Panc1 (cell line): ENCODE data around the gene TMEM267.

Source experiments
- POLR2AphosphoS5 ChIP-seq: IDR thresholded peaks from 2 replicates; pipeline ENCODE4 v1.6.1; 2012; ENCODE audit warnings: mild to moderate bottlenecking, low read depth, low read length, moderate library complexity
- SIN3A ChIP-seq: IDR thresholded peaks from 2 replicates; pipeline ENCODE4 v1.6.1; 2012; ENCODE audit warnings: low read depth, mild to moderate bottlenecking, low read length, moderate library complexity, borderline replicate concordance; ENCODE audit not compliant: insufficient read depth
- TCF7L2 ChIP-seq: IDR thresholded peaks from 2 replicates; pipeline ENCODE4 v1.6.1; 2011; ENCODE audit warnings: mild to moderate bottlenecking, low read depth, low read length, inconsistent platforms
- TF ChIP-seq, protein P1 (sequence below): fragments of 450-650 bp; IDR thresholded peaks from 2 replicates; pipeline ENCODE4 v1.5.1; 2017; ENCODE audit warnings: mild to moderate bottlenecking
- TF ChIP-seq, protein P2 (sequence below), 2 experiments: IDR thresholded peaks; 2 replicates each; pipeline ENCODE4 v1.6.1; 2011 to 2012; ENCODE audit warnings: low read depth in 2 of 2, control low read depth in 1 of 2, low read length in 1 of 2, mild to moderate bottlenecking in 1 of 2, moderate library complexity in 1 of 2; ENCODE audit not compliant: insufficient read depth in 1 of 2

DNA sequence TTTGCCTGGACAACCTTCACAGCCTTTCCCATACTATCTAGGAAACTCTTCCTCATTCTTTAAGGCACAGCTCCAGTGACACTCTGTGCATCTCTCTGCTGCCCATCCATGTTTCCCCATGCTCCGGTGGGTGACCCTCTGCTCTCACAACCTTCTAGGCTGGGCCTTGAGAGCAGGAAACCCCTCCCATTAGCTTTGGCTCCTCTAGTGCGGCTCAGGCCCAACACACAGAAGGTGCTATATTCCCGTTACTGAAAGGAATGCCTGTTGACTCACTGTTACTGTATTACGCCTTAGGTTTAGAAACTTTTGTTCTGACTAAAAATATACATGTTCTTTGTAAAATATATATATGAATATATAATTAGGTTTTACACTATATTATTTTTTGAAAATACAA lies 63.4 kb downstream of the TMEM267 start:
- TF ChIP-seq, protein P1, sequence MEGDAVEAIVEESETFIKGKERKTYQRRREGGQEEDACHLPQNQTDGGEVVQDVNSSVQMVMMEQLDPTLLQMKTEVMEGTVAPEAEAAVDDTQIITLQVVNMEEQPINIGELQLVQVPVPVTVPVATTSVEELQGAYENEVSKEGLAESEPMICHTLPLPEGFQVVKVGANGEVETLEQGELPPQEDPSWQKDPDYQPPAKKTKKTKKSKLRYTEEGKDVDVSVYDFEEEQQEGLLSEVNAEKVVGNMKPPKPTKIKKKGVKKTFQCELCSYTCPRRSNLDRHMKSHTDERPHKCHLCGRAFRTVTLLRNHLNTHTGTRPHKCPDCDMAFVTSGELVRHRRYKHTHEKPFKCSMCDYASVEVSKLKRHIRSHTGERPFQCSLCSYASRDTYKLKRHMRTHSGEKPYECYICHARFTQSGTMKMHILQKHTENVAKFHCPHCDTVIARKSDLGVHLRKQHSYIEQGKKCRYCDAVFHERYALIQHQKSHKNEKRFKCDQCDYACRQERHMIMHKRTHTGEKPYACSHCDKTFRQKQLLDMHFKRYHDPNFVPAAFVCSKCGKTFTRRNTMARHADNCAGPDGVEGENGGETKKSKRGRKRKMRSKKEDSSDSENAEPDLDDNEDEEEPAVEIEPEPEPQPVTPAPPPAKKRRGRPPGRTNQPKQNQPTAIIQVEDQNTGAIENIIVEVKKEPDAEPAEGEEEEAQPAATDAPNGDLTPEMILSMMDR, result no peak
- TF ChIP-seq POLR2AphosphoS5, result no peak
- TF ChIP-seq, protein P2, sequence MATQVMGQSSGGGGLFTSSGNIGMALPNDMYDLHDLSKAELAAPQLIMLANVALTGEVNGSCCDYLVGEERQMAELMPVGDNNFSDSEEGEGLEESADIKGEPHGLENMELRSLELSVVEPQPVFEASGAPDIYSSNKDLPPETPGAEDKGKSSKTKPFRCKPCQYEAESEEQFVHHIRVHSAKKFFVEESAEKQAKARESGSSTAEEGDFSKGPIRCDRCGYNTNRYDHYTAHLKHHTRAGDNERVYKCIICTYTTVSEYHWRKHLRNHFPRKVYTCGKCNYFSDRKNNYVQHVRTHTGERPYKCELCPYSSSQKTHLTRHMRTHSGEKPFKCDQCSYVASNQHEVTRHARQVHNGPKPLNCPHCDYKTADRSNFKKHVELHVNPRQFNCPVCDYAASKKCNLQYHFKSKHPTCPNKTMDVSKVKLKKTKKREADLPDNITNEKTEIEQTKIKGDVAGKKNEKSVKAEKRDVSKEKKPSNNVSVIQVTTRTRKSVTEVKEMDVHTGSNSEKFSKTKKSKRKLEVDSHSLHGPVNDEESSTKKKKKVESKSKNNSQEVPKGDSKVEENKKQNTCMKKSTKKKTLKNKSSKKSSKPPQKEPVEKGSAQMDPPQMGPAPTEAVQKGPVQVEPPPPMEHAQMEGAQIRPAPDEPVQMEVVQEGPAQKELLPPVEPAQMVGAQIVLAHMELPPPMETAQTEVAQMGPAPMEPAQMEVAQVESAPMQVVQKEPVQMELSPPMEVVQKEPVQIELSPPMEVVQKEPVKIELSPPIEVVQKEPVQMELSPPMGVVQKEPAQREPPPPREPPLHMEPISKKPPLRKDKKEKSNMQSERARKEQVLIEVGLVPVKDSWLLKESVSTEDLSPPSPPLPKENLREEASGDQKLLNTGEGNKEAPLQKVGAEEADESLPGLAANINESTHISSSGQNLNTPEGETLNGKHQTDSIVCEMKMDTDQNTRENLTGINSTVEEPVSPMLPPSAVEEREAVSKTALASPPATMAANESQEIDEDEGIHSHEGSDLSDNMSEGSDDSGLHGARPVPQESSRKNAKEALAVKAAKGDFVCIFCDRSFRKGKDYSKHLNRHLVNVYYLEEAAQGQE (IDR thresholded peaks at IDR 0.05; ENCODE audit: insufficient read depth in 1 of 2, low read depth in 2 of 2, low read length in 1 of 2), result no peak
- no peak for TF ChIP-seq TCF7L2
- no peak for TF ChIP-seq SIN3A
